Fibroblast of lung (primary cell): Measurements from ENCODE around the gene RBM28.

Experiments
- CTCF ChIP-seq, 2 donors: IDR thresholded peaks in 1 of 2; conservative IDR thresholded peaks in 1 of 2; 1 replicate in 1 of 2; 2 replicates in 1 of 2; pipeline ENCODE4 v1.5.1; 2011 to 2012; ENCODE audit warnings: low read length in 2 of 2, control low read depth in 1 of 2, inconsistent platforms in 1 of 2, low read depth in 1 of 2, mild to moderate bottlenecking in 1 of 2
- EZH2 ChIP-seq: IDR thresholded peaks from 2 replicates; pipeline ENCODE4 v1.5.1; 2012; ENCODE audit warnings: low read length, control low read depth, mild to moderate bottlenecking; ENCODE audit errors: missing control alignments

- no peak for TF ChIP-seq CTCF (conservative IDR thresholded peaks at IDR 0.05 in 1 of 2, IDR thresholded peaks at IDR 0.05 in 1 of 2; ENCODE audit: low read depth in 1 of 2, low read length in 2 of 2)
- TF ChIP-seq EZH2: no peak
Measured at GRCh38 chr7:128254470-128254869, 89.2 kb downstream of the RBM28 start.
